ENCODE results near the gene SATB2. TPM values are rescaled to one million over a fixed set of nuclear protein-coding genes. Genes with fewer than 3 reads are reported as not detected.

Gene SATB2
- total RNA-seq, 3 donors from 2014 or later, result 2.3 to 12.2 (median 8.2) TPM

DNA sequence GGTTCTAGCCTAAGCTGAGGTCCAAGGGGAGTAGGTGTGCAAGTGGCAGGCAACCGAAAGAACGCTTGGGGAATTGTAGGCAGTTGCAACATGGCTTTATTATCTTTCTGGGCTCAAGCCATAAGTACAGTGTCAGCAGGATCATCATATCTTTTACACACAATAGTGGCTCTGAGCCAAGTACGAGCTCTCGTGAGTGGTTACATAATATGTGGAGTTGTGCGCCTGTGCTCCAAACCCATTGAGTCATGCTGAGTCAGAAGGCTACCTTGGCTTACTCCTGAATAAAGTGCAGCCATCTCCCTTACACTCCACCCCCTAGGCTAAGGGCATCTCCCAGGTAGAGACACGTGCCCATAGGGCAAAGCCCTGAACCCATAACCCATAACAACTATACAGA lies 233.9 kb downstream of the SATB2 start:
- intact Hi-C loops (cut with DNase I; ENCODE audit: low total_unique reads), result no loop called here
- H3K27me3 ChIP-seq, result no peaks in the 10 kb centered on the region

DNA sequence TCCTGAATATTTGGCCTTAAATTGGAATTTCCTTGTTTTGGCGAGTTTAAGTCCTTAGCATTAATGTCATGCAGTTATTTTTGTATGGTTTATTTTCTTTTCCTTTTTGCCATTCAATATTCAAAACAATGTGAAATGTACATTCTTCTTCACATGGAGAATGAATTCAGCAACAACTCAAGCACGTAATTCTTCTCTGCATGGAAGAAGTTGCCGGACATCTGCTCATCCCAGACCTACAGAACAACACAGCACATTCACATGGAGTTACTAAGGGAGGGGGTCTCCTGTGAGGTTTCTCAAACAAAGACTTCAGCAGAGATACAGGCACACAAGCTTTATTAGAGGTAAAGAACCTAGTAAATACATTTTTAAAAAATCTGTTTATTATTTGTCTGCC lies 236.8 kb downstream of the SATB2 start:
- Histone ChIP-seq H3K4me3 (no peak overlapping the region), H3K27ac (no peak overlapping the region), H3K36me3 (no peaks in the 10 kb centered on the region), H3K27me3 (no peaks in the 10 kb centered on the region), H3K4me1 (no peaks in the 10 kb centered on the region), H3K9me3 (peaks cover 0 to 10% of the 10 kb centered on the region in 2 donors)
- intact Hi-C loops (cut with DNase I; ENCODE audit: low total_unique reads), result no loop called here
- no peak for DNase-seq (ENCODE audit: low spot score in 2 of 2)
- TF ChIP-seq POLR2A (IDR thresholded peaks at IDR 0.05), result no peak
- TF ChIP-seq POLR2AphosphoS5 (IDR thresholded peaks at IDR 0.05), result no peak
- TF ChIP-seq, protein P1, sequence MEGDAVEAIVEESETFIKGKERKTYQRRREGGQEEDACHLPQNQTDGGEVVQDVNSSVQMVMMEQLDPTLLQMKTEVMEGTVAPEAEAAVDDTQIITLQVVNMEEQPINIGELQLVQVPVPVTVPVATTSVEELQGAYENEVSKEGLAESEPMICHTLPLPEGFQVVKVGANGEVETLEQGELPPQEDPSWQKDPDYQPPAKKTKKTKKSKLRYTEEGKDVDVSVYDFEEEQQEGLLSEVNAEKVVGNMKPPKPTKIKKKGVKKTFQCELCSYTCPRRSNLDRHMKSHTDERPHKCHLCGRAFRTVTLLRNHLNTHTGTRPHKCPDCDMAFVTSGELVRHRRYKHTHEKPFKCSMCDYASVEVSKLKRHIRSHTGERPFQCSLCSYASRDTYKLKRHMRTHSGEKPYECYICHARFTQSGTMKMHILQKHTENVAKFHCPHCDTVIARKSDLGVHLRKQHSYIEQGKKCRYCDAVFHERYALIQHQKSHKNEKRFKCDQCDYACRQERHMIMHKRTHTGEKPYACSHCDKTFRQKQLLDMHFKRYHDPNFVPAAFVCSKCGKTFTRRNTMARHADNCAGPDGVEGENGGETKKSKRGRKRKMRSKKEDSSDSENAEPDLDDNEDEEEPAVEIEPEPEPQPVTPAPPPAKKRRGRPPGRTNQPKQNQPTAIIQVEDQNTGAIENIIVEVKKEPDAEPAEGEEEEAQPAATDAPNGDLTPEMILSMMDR (IDR thresholded peaks at IDR 0.05), result no peak

More for the DNA sequence above, 233.9 kb downstream of the SATB2 start:
- Histone ChIP-seq H3K36me3 (no peaks in the 10 kb centered on the region), H3K27ac (no peak overlapping the region), H3K4me3 (no peak overlapping the region), H3K4me1 (no peaks in the 10 kb centered on the region), H3K9me3 (peaks cover 0 to 10% of the 10 kb centered on the region in 2 donors)
- no peak for DNase-seq (ENCODE audit: low spot score in 2 of 2)
- TF ChIP-seq, protein P1 (IDR thresholded peaks at IDR 0.05), result no peak
- TF ChIP-seq POLR2AphosphoS5 (IDR thresholded peaks at IDR 0.05) (no peak), POLR2A (IDR thresholded peaks at IDR 0.05) (no peak)

DNA sequence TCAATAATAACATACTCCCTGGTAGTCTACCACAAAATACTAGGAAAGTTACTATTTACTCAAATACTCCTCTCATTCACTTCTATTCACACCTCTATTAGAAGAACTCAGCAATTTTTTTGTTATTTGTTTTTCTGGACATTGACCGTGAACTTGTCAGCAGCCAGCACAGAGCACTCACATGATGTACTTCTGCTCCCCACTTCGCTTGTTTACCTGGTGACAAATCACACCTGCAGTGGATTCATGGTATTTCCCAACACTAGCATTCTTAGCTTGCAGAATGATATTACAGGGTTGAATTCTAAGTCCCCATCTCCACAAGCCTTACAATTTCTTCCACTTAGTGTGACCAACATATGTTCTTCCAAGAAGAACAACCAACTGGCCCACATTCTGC lies 238.2 kb downstream of the SATB2 start:
- H3K27ac ChIP-seq, result no peak overlapping the region
- TF ChIP-seq, protein P1 (IDR thresholded peaks at IDR 0.05), result no peak
- TF ChIP-seq POLR2A (IDR thresholded peaks at IDR 0.05) (no peak), POLR2AphosphoS5 (IDR thresholded peaks at IDR 0.05) (no peak)
- H3K4me1 ChIP-seq, result no peaks in the 10 kb centered on the region
- intact Hi-C loops (cut with DNase I; ENCODE audit: low total_unique reads), result no loop called here
- no peak overlapping the region for H3K4me3 ChIP-seq
- no peaks in the 10 kb centered on the region for H3K36me3 ChIP-seq
- H3K27me3 ChIP-seq, result no peaks in the 10 kb centered on the region
- H3K9me3 ChIP-seq, result peaks cover 0 to 10% of the 10 kb centered on the region in 2 donors
- no peak for DNase-seq (ENCODE audit: low spot score in 2 of 2)

Measured in breast epithelium (tissue), 4 donors.